GM12878 (cell line): ENCODE data around the gene TNF.

Experiments used
- ASH2L ChIP-seq: fragments of 300-600, 200-600 bp; sonication (generic); IDR thresholded peaks from 2 replicates; pipeline ENCODE4 v1.6.1; 2017; ENCODE audit warnings: low read depth, mild to moderate bottlenecking, borderline replicate concordance
- ATF3 ChIP-seq: IDR thresholded peaks from 2 replicates; pipeline ENCODE4 v1.6.1; 2011; ENCODE audit warnings: low read depth, mild to moderate bottlenecking, low read length, moderate library complexity, borderline replicate concordance; ENCODE audit errors: extremely low read depth
- BRCA1 ChIP-seq: IDR thresholded peaks from 2 replicates; pipeline ENCODE4 v1.6.1; 2011; ENCODE audit warnings: low read depth, low read length, improper control_type of control experiment
- EP300 ChIP-seq, 2 experiments: fragments of 150-350 bp in 1 of 2; IDR thresholded peaks; 2 replicates each; pipeline ENCODE4 v1.6.1; 2011 to 2012; ENCODE audit warnings: low read depth in 2 of 2, low read length in 2 of 2, borderline replicate concordance in 1 of 2, improper control_type of control experiment in 1 of 2, inconsistent platforms in 1 of 2; ENCODE audit not compliant: control insufficient read depth in 1 of 2
- POLR2A ChIP-seq: IDR thresholded peaks from 2 replicates; pipeline ENCODE4 v1.6.1; 2011; ENCODE audit warnings: low read depth, mild to moderate bottlenecking, low read length
- POLR2AphosphoS2 ChIP-seq: IDR thresholded peaks from 2 replicates; pipeline ENCODE4 v1.6.1; 2011; ENCODE audit warnings: low read depth, mild to moderate bottlenecking, low read length, improper control_type of control experiment, moderate library complexity
- RFX5 ChIP-seq: IDR thresholded peaks from 2 replicates; pipeline ENCODE4 v1.6.1; 2011; ENCODE audit warnings: low read depth, low read length, improper control_type of control experiment
- SIN3A ChIP-seq: IDR thresholded peaks from 2 replicates; pipeline ENCODE4 v1.6.1; 2012; ENCODE audit warnings: low read depth, low read length, improper control_type of control experiment
- SP1 ChIP-seq: IDR thresholded peaks from one replicate; pipeline ENCODE4 v1.6.1; 2011; ENCODE audit warnings: low read depth, low read length
- SUZ12 ChIP-seq: fragments of 200-600 bp; sonication (generic); IDR thresholded peaks from one replicate; pipeline ENCODE4 v1.6.1; 2018; ENCODE audit warnings: antibody characterized with exemption, mild to moderate bottlenecking; ENCODE audit not compliant: unreplicated experiment
- TAF1 ChIP-seq: IDR thresholded peaks from 2 replicates; pipeline ENCODE4 v1.6.1; 2011; ENCODE audit warnings: mild to moderate bottlenecking, low read depth, low read length, borderline replicate concordance
- TF ChIP-seq, protein P1 (sequence below), 3 experiments: IDR thresholded peaks in 2 of 3; conservative IDR thresholded peaks in 1 of 3; 2 replicates each; pipeline ENCODE4 v1.5.1; 2011; ENCODE audit warnings: low read depth in 3 of 3, low read length in 3 of 3, mild to moderate bottlenecking in 3 of 3, control low read depth in 2 of 3, moderate library complexity in 2 of 3, inconsistent platforms in 1 of 3, mixed read lengths in 1 of 3; ENCODE audit not compliant: control insufficient read depth in 2 of 3, insufficient read depth in 1 of 3; ENCODE audit errors: extremely low read depth in 1 of 3
- TF ChIP-seq, protein P2 (sequence below): fragments of 450-650 bp; formaldehyde crosslinking; IDR thresholded peaks from 2 replicates; pipeline ENCODE4 v1.4.0; 2022; ENCODE audit warnings: mild to moderate bottlenecking, moderate library complexity

- TF ChIP-seq, protein P1, sequence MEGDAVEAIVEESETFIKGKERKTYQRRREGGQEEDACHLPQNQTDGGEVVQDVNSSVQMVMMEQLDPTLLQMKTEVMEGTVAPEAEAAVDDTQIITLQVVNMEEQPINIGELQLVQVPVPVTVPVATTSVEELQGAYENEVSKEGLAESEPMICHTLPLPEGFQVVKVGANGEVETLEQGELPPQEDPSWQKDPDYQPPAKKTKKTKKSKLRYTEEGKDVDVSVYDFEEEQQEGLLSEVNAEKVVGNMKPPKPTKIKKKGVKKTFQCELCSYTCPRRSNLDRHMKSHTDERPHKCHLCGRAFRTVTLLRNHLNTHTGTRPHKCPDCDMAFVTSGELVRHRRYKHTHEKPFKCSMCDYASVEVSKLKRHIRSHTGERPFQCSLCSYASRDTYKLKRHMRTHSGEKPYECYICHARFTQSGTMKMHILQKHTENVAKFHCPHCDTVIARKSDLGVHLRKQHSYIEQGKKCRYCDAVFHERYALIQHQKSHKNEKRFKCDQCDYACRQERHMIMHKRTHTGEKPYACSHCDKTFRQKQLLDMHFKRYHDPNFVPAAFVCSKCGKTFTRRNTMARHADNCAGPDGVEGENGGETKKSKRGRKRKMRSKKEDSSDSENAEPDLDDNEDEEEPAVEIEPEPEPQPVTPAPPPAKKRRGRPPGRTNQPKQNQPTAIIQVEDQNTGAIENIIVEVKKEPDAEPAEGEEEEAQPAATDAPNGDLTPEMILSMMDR (IDR thresholded peaks at IDR 0.05 in 2 of 3, conservative IDR thresholded peaks at IDR 0.05 in 1 of 3; ENCODE audit: control insufficient read depth in 2 of 3, extremely low read depth in 1 of 3, insufficient read depth in 1 of 3, low read depth in 3 of 3, low read length in 3 of 3): no peak
- TF ChIP-seq TAF1 (no peak), ASH2L (no peak), SUZ12 (no peak), SIN3A (no peak), SP1 (no peak), POLR2AphosphoS2 (peak; percentile 29; the same call in 1 of the 2 replicates), BRCA1 (no peak), ATF3 (no peak), EP300 (IDR thresholded peaks at IDR 0.05; ENCODE audit: borderline replicate concordance in 1 of 2, control insufficient read depth in 1 of 2, low read depth in 2 of 2, low read length in 2 of 2) (no peak), RFX5 (no peak), POLR2A (peak; percentile 28; the same call in 1 of the 2 replicates)
- TF ChIP-seq, protein P2, sequence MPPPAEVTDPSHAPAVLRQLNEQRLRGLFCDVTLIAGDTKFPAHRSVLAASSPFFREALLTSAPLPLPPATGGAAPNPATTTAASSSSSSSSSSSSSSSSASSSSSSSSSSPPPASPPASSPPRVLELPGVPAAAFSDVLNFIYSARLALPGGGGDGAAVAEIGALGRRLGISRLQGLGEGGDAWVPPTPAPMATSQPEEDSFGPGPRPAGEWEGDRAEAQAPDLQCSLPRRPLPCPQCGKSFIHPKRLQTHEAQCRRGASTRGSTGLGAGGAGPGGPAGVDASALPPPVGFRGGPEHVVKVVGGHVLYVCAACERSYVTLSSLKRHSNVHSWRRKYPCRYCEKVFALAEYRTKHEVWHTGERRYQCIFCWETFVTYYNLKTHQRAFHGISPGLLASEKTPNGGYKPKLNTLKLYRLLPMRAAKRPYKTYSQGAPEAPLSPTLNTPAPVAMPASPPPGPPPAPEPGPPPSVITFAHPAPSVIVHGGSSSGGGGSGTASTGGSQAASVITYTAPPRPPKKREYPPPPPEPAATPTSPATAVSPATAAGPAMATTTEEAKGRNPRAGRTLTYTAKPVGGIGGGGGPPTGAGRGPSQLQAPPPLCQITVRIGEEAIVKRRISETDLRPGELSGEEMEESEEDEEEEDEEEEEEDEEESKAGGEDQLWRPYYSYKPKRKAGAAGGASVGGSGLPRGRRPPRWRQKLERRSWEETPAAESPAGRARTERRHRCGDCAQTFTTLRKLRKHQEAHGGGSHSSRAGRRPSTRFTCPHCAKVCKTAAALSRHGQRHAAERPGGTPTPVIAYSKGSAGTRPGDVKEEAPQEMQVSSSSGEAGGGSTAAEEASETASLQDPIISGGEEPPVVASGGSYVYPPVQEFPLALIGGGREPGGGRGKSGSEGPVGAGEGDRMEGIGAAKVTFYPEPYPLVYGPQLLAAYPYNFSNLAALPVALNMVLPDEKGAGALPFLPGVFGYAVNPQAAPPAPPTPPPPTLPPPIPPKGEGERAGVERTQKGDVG: no peak
Measured at GRCh38 chr6:31529329-31530150, 45.8 kb upstream of the TNF start.
